HEK293T (cell line): ENCODE results near the gene RCOR3.

Experiments
- ELF4 ChIP-seq: fragments of 450-650 bp; IDR thresholded peaks from 2 replicates; pipeline ENCODE4 v1.6.1; 2017; ENCODE audit warnings: antibody characterized with exemption
- FOXA1 ChIP-seq: fragments of 450-650 bp; IDR thresholded peaks from 2 replicates; pipeline ENCODE4 v1.6.1; 2016; ENCODE audit warnings: mild to moderate bottlenecking
- FOXK2 ChIP-seq: fragments of 450-650 bp; IDR thresholded peaks from 2 replicates; pipeline ENCODE4 v1.6.1; 2016; ENCODE audit warnings: mild to moderate bottlenecking
- FOXM1 ChIP-seq: fragments of 450-650 bp; IDR thresholded peaks from 2 replicates; pipeline ENCODE4 v1.6.1; 2017; ENCODE audit warnings: mild to moderate bottlenecking, borderline replicate concordance
- HDGF ChIP-seq: fragments of 450-650 bp; IDR thresholded peaks from 2 replicates; pipeline ENCODE4 v1.6.1; 2017; ENCODE audit warnings: antibody characterized with exemption, borderline replicate concordance
- LEF1 ChIP-seq: fragments of 450-650 bp; IDR thresholded peaks from 2 replicates; pipeline ENCODE4 v1.6.1; 2017; ENCODE audit warnings: mild to moderate bottlenecking, borderline replicate concordance
- NFRKB ChIP-seq: fragments of 450-650 bp; IDR thresholded peaks from 2 replicates; pipeline ENCODE4 v1.6.1; 2016; ENCODE audit warnings: mild to moderate bottlenecking, moderate library complexity
- PKNOX1 ChIP-seq: fragments of 450-650 bp; IDR thresholded peaks from 2 replicates; pipeline ENCODE4 v1.6.1; 2016
- SP1 ChIP-seq: fragments of 450-650 bp; IDR thresholded peaks from 2 replicates; pipeline ENCODE4 v1.6.1; 2017
- TARDBP ChIP-seq: fragments of 450-650 bp; IDR thresholded peaks from 2 replicates; pipeline ENCODE4 v1.6.1; 2016
- ZNF384 ChIP-seq: fragments of 450-650 bp; IDR thresholded peaks from 2 replicates; pipeline ENCODE4 v1.6.1; 2016

- no peak for TF ChIP-seq PKNOX1
- no peak for TF ChIP-seq ZNF384
- no peak for TF ChIP-seq ELF4
- no peak for TF ChIP-seq TARDBP
- no peak for TF ChIP-seq SP1
- TF ChIP-seq LEF1: no peak
- TF ChIP-seq NFRKB: no peak
- TF ChIP-seq FOXA1: no peak
- no peak for TF ChIP-seq FOXK2
- no peak for TF ChIP-seq HDGF
- no peak for TF ChIP-seq FOXM1
Observed at GRCh38 chr1:211331011-211331709, 72.0 kb downstream of the RCOR3 start.
